Thoracic aorta endothelial cell (primary cell): ENCODE results near the gene BMP2K. TPM values are rescaled to one million over a fixed set of nuclear protein-coding genes. Genes with fewer than 3 reads are reported as not detected.

Experiments used
- small RNA-seq: library from RNA; depleted of rRNA; stranded (forward); fragments of <200 nt; gene quantifications from one replicate; pipeline ENCODE3, GENCODE V24; 2012
- total RNA-seq: library from RNA; depleted of rRNA; stranded (reverse); fragments of >200 nt; gene quantifications from 2 replicates; pipeline ENCODE4 v1.2.3, GENCODE V29; 2012

BMP2K gene
- total RNA-seq = 85.5 and 97.7 TPM in 2 replicates

DNA sequence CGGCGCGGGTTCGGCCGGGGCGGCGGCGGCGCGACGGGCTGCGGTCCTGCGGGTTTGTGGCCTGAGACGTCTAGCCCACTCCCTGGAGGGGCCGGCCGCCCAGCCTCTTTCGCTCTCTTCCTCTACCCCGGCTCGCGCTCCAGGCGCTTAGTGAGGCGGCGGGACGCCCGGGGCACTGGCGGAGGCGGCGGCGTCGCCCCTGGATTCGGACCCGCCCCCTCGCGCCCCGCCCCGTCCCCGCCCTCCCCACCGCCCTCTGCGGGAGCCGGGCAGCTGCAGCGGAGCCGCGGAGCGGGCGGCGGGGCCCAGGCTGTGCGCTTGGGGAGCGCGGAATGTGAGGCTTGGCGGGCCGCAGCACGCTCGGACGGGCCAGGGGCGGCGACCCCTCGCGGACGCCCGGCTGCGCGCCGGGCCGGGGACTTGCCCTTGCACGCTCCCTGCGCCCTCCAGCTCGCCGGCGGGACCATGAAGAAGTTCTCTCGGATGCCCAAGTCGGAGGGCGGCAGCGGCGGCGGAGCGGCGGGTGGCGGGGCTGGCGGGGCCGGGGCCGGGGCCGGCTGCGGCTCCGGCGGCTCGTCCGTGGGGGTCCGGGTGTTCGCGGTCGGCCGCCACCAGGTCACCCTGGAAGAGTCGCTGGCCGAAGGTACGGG is at the start of gene BMP2K:
Gene BMP2K (plus strand): TSS at position 272 of the 650 bp plus-strand sequence. CDS start 194 bp downstream, at position 466.

GRCh38 chr4:78938868-78939666 is 162.9 kb downstream of the BMP2K start, which contains the start of gene PAQR3:
TSS of gene PAQR3 (minus strand) at chr4:78939438. CDS start at chr4:78939224, 214 bp downstream.

Small RNA genes within 50 kb of the gene (small RNA-seq; reads per million reads assigned to genes)
- not detected for gene AC098818.1
- not detected for gene MIR5096
- not detected for gene RN7SL127P

Other genes with a start within 250 kb of the BMP2K start
- gene ANXA3, start 224.6 kb upstream of the BMP2K start, total RNA-seq = 123 and 132 TPM in 2 replicates
- 25.5 and 31.1 TPM in 2 replicates for gene PAQR3, start 163.1 kb downstream of the BMP2K start, total RNA-seq